SK-N-SH (cell line): ENCODE data around the gene TENT4A. TPM values are rescaled to one million over a fixed set of nuclear protein-coding genes. Genes with fewer than 3 reads are reported as not detected.

Experiments used
- CTCF ChIA-PET: fragments of 300-600, 350-600 bp; formaldehyde crosslinking; extraction: SDS; loops from one replicate; lab custom pipeline; 2021; lab: Yijun Ruan, JAX
- POLR2A ChIA-PET: fragments of 350-600 bp; sonication (Branson Sonifier 250); formaldehyde crosslinking; extraction: SDS; loops from one replicate; lab custom pipeline; 2020; ENCODE audit warnings: antibody characterized with exemption, inconsistent platforms; lab: Yijun Ruan, JAX
- DNase-seq: peaks from one replicate; pipeline ENCODE4 v3.0.0; 2012
- H2AFZ ChIP-seq: fragments of 200-600 bp; sonication (generic); 2 replicates; pipeline ENCODE4 v1.8.1; 2016; ENCODE audit warnings: antibody characterized with exemption, mild to moderate bottlenecking, low read depth
- H3F3A ChIP-seq: fragments of 200-600 bp; sonication (generic); replicated peaks from 2 replicates; pipeline ENCODE3; 2016; ENCODE audit warnings: antibody characterized with exemption, mild to moderate bottlenecking; ENCODE audit not compliant: insufficient read depth
- H3K27ac ChIP-seq, 2 experiments: fragments of 200-500 bp in 1 of 2; fragments of 200-600 bp in 1 of 2; sonication (Bioruptor generic) in 1 of 2; sonication (generic), shearing (Covaris generic) in 1 of 2; 2 replicates each; pipeline versions ENCODE4 v1.5.1 to v1.6.1; 2014 to 2016; ENCODE audit warnings: low read depth in 2 of 2, inconsistent platforms in 1 of 2, low read length in 1 of 2, mild to moderate bottlenecking in 1 of 2, mixed read lengths in 1 of 2
- H3K27me3 ChIP-seq: fragments of 200-600 bp; sonication (generic), shearing (Covaris generic); 2 replicates; pipeline ENCODE4 v1.6.1; 2016; ENCODE audit warnings: mixed run types; ENCODE audit not compliant: insufficient read depth
- H3K36me3 ChIP-seq, 2 experiments: fragments of 200-500 bp in 1 of 2; fragments of 200-600 bp in 1 of 2; sonication (Bioruptor generic) in 1 of 2; sonication (generic) in 1 of 2; replicated peaks in 1 of 2; 2 replicates each; pipeline versions ENCODE3 to v1.5.1; 2014 to 2016; ENCODE audit warnings: low read length in 1 of 2, mild to moderate bottlenecking in 1 of 2; ENCODE audit not compliant: insufficient read depth in 2 of 2, control insufficient read depth in 1 of 2
- H3K4me1 ChIP-seq, 2 experiments: fragments of 200-500 bp in 1 of 2; fragments of 200-600 bp in 1 of 2; sonication (Bioruptor generic) in 1 of 2; sonication (generic), shearing (Covaris generic) in 1 of 2; 2 replicates each; pipeline versions ENCODE4 v1.5.1 to v1.6.1; 2014 to 2016; ENCODE audit warnings: low read depth in 1 of 2, low read length in 1 of 2, mixed run types in 1 of 2; ENCODE audit not compliant: insufficient read depth in 2 of 2, control insufficient read depth in 1 of 2
- H3K4me2 ChIP-seq: fragments of 200-600 bp; sonication (generic), shearing (Covaris generic); 2 replicates; pipeline ENCODE4 v1.6.1; 2017; ENCODE audit warnings: mixed run types
- H3K4me3 ChIP-seq, 2 experiments: fragments of 200-500 bp in 1 of 2; fragments of 200-600 bp in 1 of 2; sonication (Bioruptor generic) in 1 of 2; sonication (generic), shearing (Covaris generic) in 1 of 2; 2 replicates each; pipeline versions ENCODE4 v1.5.1 to v1.8.1; 2014 to 2016; ENCODE audit warnings: low read depth in 2 of 2, inconsistent platforms in 1 of 2, low read length in 1 of 2, mild to moderate bottlenecking in 1 of 2, mixed read lengths in 1 of 2, moderate library complexity in 1 of 2
- H3K79me2 ChIP-seq: fragments of 200-600 bp; sonication (generic); 2 replicates; pipeline ENCODE4 v1.8.1; 2017; ENCODE audit warnings: mild to moderate bottlenecking; ENCODE audit not compliant: insufficient read depth
- H3K9ac ChIP-seq: fragments of 200-600 bp; sonication (generic); 2 replicates; pipeline ENCODE4 v1.6.1; 2017; ENCODE audit warnings: mixed run types
- H3K9me2 ChIP-seq: fragments of 200-600 bp; sonication (generic); 2 replicates; pipeline ENCODE4 v1.6.1; 2017; ENCODE audit warnings: mixed run types
- H3K9me3 ChIP-seq: fragments of 200-600 bp; sonication (generic); 2 replicates; pipeline ENCODE4 v1.6.1; 2017; ENCODE audit warnings: mixed run types, mild to moderate bottlenecking, moderate library complexity
- H4K20me1 ChIP-seq: fragments of 200-600 bp; sonication (generic); 2 replicates; pipeline ENCODE4 v1.6.1; 2017; ENCODE audit warnings: mild to moderate bottlenecking, mixed run types; ENCODE audit not compliant: insufficient read depth
- CHD2 ChIP-seq: fragments of 150-350 bp; IDR thresholded peaks from 2 replicates; pipeline ENCODE4 v1.6.1; 2018; ENCODE audit warnings: low read length; ENCODE audit not compliant: partially characterized antibody
- ELF1 ChIP-seq: IDR thresholded peaks from 2 replicates; pipeline ENCODE4 v1.4.0; 2012
- EZH2phosphoT487 ChIP-seq: fragments of 200-600 bp; sonication (generic); IDR thresholded peaks from 2 replicates; pipeline ENCODE4 v1.6.1; 2017; ENCODE audit warnings: low read depth, mixed run types, mild to moderate bottlenecking, antibody characterized with exemption, moderate library complexity, borderline replicate concordance
- FOSL2 ChIP-seq: IDR thresholded peaks from 2 replicates; pipeline ENCODE4 v1.4.0; 2012; ENCODE audit warnings: low read depth, mild to moderate bottlenecking, moderate library complexity, borderline replicate concordance
- GABPA ChIP-seq: IDR thresholded peaks from 2 replicates; pipeline ENCODE4 v1.4.0; 2012; ENCODE audit warnings: low read depth, mild to moderate bottlenecking
- GATA2 ChIP-seq: sonication (generic); formaldehyde crosslinking; IDR thresholded peaks from 2 replicates; pipeline ENCODE4 v1.5.0; 2020; ENCODE audit warnings: mild to moderate bottlenecking, missing genetic modification reagents
- MXI1 ChIP-seq: IDR thresholded peaks from 2 replicates; pipeline ENCODE4 v1.6.1; 2012; ENCODE audit warnings: mild to moderate bottlenecking, low read depth, low read length, improper control_type of control experiment
- POLR2AphosphoS5 ChIP-seq: IDR thresholded peaks from 2 replicates; pipeline ENCODE4 v1.6.1; 2012; ENCODE audit warnings: low read depth, low read length
- RCOR1 ChIP-seq: fragments of 150-350 bp; IDR thresholded peaks from 2 replicates; pipeline ENCODE4 v1.6.1; 2017; ENCODE audit warnings: antibody characterized with exemption, low read length
- RXRA ChIP-seq: IDR thresholded peaks from 2 replicates; pipeline ENCODE4 v1.4.0; 2012; ENCODE audit warnings: low read depth, mild to moderate bottlenecking, borderline replicate concordance
- SMC3 ChIP-seq: IDR thresholded peaks from 2 replicates; pipeline ENCODE4 v1.6.1; 2012; ENCODE audit warnings: low read depth, low read length, improper control_type of control experiment
- TCF12 ChIP-seq: IDR thresholded peaks from 2 replicates; pipeline ENCODE4 v1.4.0; 2012
- YY1 ChIP-seq: IDR thresholded peaks from 2 replicates; pipeline ENCODE4 v1.4.0; 2012; ENCODE audit warnings: low read depth, mild to moderate bottlenecking
- WGBS: methylation state at CpG from one replicate; pipeline ENCODE4 v1.1.6; 2017; ENCODE audit warnings: low lambda C conversion rate; 5-methylcytosine and 5-hydroxymethylcytosine counted together
- polyA plus RNA-seq, 3 experiments: library from polyadenylated mRNA; depleted of rRNA; stranded (reverse); fragments of >200 nt; gene quantifications; 2 replicates each; pipeline ENCODE4 v1.2.3, GENCODE V29; 2012
- TF ChIP-seq, protein P1 (sequence below): IDR thresholded peaks from 2 replicates; pipeline ENCODE4 v1.6.1; 2012; ENCODE audit warnings: mild to moderate bottlenecking, low read depth, low read length, moderate library complexity
- TF ChIP-seq, protein P2 (sequence below): fragments of 150-350 bp; IDR thresholded peaks from 2 replicates; pipeline ENCODE4 v1.6.1; 2016; ENCODE audit warnings: mild to moderate bottlenecking, low read depth, low read length
- TF ChIP-seq, protein P3 (sequence below): IDR thresholded peaks from 2 replicates; pipeline ENCODE4; 2012

TENT4A gene
- polyA plus RNA-seq, 1 of the 3 experiments (the other 2 are of a cell fraction): 6.0 TPM

DNA sequence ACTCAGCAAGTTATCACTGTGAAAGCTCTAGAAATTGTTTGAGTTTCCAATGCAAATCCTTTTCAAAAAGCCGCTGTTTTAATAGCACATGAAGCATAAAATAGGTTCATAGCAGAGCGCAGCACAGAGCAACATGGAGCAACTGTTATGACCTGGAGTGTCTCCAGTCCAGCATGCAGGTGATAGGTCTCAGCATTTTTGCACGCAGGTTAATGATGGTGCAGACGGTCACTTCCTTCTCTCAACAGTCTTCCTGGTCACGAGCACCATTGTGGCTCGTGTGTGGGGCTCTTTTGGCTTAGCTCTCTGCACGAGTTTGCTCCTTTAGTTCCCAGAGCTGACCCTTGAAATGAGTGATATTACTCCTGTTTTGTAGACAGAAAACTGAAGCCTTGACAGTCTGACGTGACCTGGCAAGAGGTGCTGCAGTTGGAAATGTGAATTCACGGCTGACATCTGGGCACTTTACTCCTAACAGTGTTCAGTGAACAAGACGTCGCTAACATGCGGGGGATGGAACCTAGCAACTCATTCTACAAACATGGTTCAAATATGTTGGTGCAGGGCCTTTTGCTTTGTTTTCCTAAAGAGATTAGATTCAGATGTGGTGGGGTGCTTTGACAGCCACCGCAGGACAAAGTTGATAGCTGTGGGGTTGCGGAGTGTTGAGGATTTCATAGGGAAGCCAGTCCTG is 10.0 kb downstream of the TENT4A start (continued):
- TF ChIP-seq EZH2phosphoT487 (no peak), CHD2 (no peak)
- TF ChIP-seq, all 33 proteins: peak for 0

DNA sequence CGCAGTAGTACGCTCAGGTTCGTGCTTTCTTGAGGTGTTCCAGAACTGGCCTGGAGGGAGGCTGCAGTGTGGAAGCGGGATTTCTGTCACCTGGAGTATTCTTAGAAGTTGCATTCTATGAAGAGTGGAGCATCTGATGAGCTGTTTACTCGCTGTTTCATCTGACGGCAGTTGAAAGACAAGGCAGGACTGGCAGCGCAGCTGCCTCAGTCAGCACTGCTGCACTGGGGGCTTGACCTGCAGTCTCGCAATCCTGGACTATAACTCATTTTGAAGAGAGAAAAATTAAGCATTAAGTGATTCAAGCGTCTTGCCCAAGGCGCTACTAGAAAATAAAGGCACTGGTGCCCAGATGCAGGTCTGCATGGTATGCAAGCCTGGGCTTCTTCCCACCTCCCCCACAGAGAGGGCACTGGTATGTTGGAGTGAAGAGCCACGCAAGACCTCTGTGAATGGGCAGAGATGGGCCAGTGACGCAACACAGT is 10.6 kb downstream of the TENT4A start:
- peaks cover 38 to 62% of the 10 kb centered on the region in 2 experiments for H3K4me1 ChIP-seq
- whole genome bisulfite sequencing: 96% methylated on average over 12 of the region's 12 CpGs

DNA sequence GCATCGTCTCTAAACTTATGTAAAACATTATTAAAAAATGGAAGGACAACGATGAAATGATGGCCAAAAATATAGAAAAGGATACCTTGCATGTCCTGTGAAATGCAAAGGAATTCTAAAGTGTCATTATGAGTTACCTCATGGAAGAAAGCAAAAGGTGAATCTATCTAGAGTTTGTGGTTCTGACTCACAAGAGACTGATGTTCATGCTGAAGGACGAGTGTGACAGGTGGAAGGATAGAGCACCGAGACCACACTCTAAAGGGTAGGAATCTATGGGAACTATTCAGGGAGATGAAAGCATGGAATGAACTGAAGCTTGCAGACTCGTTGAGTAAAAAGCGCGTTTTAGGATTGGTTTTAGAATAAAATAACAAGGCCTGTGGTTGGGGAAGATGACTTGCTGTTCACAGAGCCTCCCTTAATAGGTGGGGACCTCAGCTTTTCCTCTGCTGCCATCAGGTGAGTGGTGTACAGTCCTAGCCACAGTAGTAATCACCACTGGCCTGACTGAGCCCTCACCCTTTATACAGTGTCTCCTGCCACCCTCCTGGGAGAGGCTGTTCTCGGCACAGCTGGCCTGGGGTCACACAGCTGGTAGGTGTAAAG is 11.2 kb downstream of the TENT4A start:
- Histone ChIP-seq H3K36me3 (peaks cover 4 to 5% of the 10 kb centered on the region in 2 experiments), H3K4me3 (no peak overlapping the region), H3K79me2 (peaks cover 100% of the 10 kb centered on the region), H3K4me1 (peaks cover 42 to 66% of the 10 kb centered on the region in 2 experiments), H3K27me3 (no peaks in the 10 kb centered on the region), H3K9me2 (no peaks in the 10 kb centered on the region), H3K27ac (no peak overlapping the region), H3K9me3 (no peaks in the 10 kb centered on the region), H3K4me2 (no peak overlapping the region), H2AFZ (no peak overlapping the region), H3K9ac (no peak overlapping the region), H3F3A (peaks cover 4% of the 10 kb centered on the region), H4K20me1 (peaks cover 99% of the 10 kb centered on the region)
- 90% methylated on average over 8 of the region's 8 CpGs for WGBS
- POLR2A ChIA-PET: no interaction called here
- CTCF ChIA-PET: no interaction called here
- TF ChIP-seq, protein P1, sequence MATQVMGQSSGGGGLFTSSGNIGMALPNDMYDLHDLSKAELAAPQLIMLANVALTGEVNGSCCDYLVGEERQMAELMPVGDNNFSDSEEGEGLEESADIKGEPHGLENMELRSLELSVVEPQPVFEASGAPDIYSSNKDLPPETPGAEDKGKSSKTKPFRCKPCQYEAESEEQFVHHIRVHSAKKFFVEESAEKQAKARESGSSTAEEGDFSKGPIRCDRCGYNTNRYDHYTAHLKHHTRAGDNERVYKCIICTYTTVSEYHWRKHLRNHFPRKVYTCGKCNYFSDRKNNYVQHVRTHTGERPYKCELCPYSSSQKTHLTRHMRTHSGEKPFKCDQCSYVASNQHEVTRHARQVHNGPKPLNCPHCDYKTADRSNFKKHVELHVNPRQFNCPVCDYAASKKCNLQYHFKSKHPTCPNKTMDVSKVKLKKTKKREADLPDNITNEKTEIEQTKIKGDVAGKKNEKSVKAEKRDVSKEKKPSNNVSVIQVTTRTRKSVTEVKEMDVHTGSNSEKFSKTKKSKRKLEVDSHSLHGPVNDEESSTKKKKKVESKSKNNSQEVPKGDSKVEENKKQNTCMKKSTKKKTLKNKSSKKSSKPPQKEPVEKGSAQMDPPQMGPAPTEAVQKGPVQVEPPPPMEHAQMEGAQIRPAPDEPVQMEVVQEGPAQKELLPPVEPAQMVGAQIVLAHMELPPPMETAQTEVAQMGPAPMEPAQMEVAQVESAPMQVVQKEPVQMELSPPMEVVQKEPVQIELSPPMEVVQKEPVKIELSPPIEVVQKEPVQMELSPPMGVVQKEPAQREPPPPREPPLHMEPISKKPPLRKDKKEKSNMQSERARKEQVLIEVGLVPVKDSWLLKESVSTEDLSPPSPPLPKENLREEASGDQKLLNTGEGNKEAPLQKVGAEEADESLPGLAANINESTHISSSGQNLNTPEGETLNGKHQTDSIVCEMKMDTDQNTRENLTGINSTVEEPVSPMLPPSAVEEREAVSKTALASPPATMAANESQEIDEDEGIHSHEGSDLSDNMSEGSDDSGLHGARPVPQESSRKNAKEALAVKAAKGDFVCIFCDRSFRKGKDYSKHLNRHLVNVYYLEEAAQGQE: no peak
- TF ChIP-seq, protein P2, sequence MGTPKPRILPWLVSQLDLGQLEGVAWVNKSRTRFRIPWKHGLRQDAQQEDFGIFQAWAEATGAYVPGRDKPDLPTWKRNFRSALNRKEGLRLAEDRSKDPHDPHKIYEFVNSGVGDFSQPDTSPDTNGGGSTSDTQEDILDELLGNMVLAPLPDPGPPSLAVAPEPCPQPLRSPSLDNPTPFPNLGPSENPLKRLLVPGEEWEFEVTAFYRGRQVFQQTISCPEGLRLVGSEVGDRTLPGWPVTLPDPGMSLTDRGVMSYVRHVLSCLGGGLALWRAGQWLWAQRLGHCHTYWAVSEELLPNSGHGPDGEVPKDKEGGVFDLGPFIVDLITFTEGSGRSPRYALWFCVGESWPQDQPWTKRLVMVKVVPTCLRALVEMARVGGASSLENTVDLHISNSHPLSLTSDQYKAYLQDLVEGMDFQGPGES: no peak
- TF ChIP-seq MXI1: no peak
- no peak for TF ChIP-seq YY1
- TF ChIP-seq ELF1: no peak
- DNase-seq: no peak

More for the DNA sequence above, 10.6 kb downstream of the TENT4A start:
- peaks cover 4 to 7% of the 10 kb centered on the region in 2 experiments for H3K36me3 ChIP-seq
- H2AFZ ChIP-seq: no peak overlapping the region
- peaks cover 100% of the 10 kb centered on the region for H3K79me2 ChIP-seq
- no peak overlapping the region for H3K9ac ChIP-seq
- DNase-seq: no peak
- no peaks in the 10 kb centered on the region for H3K27me3 ChIP-seq
- no peaks in the 10 kb centered on the region for H3F3A ChIP-seq
- peaks cover 99% of the 10 kb centered on the region for H4K20me1 ChIP-seq
- H3K9me3 ChIP-seq: no peaks in the 10 kb centered on the region
- no peak overlapping the region for H3K27ac ChIP-seq
- no peaks in the 10 kb centered on the region for H3K9me2 ChIP-seq
- no peak overlapping the region for H3K4me2 ChIP-seq
- CTCF ChIA-PET: interaction anchor here (1.6 kb wide), 1 partner anchor 20 kb away, joined by 4 read pairs; no protein-coding TSS in a partner anchor
- no peak for TF ChIP-seq RCOR1
- no peak for TF ChIP-seq TCF12
- no peak for TF ChIP-seq GABPA
- TF ChIP-seq, protein P3, sequence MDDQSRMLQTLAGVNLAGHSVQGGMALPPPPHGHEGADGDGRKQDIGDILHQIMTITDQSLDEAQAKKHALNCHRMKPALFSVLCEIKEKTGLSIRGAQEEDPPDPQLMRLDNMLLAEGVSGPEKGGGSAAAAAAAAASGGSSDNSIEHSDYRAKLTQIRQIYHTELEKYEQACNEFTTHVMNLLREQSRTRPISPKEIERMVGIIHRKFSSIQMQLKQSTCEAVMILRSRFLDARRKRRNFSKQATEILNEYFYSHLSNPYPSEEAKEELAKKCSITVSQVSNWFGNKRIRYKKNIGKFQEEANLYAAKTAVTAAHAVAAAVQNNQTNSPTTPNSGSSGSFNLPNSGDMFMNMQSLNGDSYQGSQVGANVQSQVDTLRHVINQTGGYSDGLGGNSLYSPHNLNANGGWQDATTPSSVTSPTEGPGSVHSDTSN: no peak
- no peak for TF ChIP-seq POLR2AphosphoS5
- TF ChIP-seq FOSL2: no peak
- TF ChIP-seq RXRA: no peak
- no peak for TF ChIP-seq SMC3
- no peak for TF ChIP-seq GATA2 (CRISPR knock-in tag)
- H3K4me3 ChIP-seq: no peak overlapping the region
- POLR2A ChIA-PET: no interaction called here
